Hepatic stellate cell (primary cell): ENCODE measurements around the gene GUCY2F.
A peak's percentile ranks its signal among the peaks of the same experiment; 100 is the strongest.

Experiments
- DNase-seq: peaks from one replicate; pipeline ENCODE4 v3.0.0; 2011; ENCODE audit warnings: low spot score

Gene GUCY2F

DNA sequence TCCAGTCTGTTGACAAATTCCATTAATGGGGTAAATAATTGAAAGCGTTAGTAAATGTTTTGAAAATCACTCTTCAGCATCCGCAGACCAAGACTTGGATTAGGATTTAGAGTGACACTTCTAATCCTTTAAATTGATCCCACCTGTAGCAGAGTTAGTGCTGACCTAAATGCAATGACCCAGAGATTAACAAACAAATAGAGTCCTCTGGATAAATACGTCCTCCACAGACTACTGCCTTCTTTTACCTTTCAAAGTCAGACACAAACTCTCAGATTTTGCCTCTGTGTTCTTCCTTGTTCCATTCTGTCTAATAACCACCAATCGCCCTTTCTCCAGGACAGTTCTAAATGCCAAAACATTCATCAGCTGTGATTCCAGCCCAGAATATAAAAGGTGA, at the start of gene GUCY2F:
Gene GUCY2F, minus strand, starts transcription at position 101 of the 400 bp plus-strand sequence. CDS start 6,150 bp downstream, outside the sequence.
- no peak for DNase-seq

DNA sequence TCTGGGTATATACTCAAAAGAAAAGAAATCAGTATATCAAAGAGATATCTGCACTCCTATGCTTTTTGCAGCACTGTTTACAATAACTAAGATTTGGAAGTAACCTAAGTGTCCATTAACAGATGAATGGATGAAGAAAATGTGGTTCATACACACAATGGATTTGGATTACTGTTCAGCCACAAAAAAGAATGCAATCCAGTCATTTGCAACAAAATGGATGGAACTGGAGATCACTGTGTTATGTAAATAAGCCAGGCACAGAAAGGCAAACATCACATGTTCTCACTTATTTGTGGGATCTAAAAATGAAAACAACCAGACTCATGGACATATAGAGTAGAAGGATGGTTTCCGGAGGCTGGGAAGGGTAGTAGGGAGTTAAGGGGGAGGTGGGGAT, 37.1 kb upstream of the GUCY2F start:
- no peak for DNase-seq

DNA sequence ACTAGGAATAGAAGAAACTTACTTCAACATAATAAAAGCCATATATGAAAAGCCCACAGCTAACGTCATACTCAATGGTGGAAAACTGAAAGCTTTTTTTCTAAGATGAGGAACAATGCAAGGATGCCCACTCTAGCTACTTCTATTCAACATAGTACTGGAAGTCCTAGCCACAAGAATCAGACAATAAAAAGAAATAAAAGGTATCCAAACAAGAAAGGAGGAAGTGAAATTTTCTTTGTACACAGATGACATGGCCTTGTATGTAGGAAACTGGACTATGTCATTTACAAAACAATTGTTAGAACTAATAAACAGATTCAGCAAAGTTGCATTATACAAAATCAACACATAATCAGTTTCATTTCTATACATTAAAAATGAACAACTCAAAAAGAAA, 29.2 kb upstream of the GUCY2F start:
- no peak for DNase-seq

DNA sequence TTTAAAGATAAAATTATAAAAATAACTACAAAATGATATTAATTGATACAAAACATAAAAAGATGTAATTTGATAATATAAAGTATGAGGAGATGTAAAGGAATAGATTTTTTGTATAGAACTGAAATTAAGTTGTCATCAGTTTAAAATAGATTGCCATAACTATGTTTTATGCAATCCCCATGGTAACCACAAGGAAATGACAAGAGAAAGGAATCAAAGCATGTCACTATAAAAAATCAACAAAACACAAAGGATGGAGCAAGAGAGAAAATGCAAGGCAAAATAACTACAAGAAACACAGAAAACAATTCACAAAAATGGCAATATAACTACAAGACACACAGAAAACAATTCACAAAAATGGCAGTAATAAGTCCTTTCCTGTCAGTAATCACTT, 27.0 kb upstream of the GUCY2F start:
- DNase-seq, result no peak

DNA sequence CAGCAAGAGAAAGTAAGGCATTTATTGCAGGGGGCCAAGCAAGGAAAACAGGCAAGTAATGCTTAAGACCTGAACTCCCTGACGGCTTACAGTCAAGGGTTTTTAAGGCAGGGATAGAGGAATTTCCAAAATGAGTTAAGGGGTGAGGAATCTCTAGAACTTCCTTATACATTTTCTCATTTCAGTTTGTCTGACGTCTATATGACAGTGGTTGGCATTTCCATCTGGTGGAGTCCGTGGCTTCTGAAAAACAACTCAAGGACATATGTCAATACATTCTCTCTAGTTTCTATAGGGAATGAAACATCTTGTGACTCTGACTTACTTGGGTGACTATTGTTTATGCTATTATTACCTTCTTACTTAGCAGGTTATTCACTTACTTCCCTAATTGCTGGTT, 19.3 kb upstream of the GUCY2F start:
- DNase-seq, result no peak

DNA sequence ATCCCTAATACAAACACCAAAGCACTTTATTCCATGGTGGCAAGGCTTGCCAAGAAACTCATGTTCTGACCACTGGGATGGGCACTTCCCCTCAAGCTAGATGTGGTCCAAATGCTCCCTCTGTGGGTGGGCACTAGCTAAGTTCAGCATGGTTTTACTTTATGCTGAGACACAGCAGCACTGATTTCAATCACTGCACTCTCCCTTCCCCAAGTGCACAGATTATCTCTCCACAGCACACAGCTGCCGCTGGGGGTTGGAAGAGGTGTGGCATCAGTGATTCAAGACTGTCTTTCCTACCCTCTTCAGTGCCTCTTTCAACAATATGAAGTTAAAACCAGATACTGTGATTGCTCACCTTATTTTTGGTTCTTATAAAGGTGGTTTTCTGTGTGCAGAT, 16.5 kb upstream of the GUCY2F start:
- no peak for DNase-seq

DNA sequence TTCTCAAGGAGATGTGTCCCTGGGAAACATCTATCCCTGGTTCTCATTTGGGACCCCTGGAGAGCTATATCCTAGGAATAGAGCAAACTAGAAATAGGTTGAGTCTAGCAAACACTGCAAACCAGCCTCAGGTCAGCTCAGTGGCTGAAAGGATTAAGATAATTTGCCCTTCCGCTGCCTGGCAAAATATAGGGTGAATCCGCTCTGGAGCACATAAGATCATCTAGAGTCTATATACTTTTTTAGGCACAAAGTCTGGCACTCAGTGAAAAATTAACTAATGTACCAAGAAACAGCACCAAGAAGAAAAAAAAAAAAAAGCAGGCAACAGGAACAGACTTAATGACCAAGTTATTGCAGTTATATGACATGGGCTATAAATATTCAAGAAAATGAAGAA, 7.3 kb upstream of the GUCY2F start:
- DNase-seq, result no peak

DNA sequence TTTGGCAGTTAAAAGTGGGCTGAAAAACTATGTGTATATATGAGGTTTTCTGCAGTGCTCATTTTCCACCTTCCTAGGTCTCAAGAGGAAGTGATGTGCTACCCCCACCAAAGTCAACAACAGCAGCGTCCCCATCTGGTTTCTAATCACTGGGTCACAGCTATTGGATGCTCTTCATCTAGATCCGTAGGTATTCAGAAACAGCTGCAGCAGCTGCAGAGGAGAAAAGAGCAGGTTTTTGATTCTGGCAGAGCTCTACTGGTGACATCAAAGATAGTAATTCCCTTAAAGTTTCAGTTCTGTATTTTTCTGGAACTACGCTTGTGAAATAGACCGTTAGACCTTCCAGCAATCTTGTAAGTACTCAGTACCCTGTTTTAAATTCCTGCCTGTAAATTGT, 5.8 kb upstream of the GUCY2F start:
- DNase-seq, result no peak

DNA sequence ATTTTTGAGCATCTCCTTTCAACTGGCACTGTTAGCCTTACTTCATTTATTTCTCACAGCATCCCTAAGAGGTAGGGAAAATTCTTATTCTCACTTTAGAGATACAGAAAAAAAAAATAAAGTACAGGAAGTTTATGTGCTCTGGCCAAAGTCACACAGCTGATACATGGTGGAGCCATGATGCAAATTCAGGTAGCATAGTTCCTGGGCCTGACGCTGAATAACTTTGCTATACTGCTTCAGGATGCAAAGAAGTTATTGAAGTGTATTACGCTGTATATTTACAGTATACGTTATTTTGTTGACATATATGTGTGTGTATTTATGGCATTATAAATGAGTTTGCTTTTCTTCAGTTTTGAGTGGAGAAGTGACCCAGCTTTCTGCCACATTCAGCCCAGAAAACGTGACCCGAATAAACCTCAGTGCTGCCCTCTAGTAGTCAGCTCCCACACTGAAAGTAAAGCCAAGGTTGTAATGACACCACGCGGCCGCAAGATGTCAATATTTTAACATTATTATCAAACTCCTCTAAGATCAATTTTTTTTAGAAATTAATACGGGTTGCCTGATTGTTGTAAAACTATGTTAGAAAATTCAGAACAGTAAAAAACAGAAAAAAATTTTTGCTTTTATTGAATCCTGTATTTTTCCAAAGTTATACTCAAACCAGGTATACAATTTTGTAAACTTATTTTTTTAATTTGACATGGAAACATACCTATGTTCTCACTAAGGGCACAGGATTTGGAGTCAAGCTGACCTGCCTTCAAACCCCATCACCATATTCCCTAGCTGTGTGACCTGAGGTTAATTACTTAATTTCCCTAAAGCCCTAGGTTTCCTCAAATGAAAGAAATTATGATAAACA, 3.8 kb upstream of the GUCY2F start:
- peak; percentile 9 for DNase-seq

DNA sequence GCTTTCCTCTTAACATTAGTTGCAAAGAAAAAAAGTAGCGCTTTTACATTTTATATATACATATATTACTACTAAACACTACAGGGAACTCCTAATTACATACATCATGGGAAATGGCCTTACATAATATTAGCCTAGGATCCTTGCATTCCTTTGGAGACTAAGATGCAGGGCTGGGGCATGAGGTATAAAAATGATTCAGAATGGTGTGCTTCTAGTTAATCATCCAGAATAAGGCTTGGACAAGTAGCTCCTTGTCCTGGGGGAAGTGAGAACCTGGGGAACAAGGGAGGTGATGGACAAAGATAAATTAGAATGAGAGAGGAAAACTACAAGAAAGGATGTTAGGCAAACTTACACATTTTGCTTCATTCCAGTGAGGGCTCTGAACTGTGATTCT, 3.0 kb upstream of the GUCY2F start:
- DNase-seq, result no peak

DNA sequence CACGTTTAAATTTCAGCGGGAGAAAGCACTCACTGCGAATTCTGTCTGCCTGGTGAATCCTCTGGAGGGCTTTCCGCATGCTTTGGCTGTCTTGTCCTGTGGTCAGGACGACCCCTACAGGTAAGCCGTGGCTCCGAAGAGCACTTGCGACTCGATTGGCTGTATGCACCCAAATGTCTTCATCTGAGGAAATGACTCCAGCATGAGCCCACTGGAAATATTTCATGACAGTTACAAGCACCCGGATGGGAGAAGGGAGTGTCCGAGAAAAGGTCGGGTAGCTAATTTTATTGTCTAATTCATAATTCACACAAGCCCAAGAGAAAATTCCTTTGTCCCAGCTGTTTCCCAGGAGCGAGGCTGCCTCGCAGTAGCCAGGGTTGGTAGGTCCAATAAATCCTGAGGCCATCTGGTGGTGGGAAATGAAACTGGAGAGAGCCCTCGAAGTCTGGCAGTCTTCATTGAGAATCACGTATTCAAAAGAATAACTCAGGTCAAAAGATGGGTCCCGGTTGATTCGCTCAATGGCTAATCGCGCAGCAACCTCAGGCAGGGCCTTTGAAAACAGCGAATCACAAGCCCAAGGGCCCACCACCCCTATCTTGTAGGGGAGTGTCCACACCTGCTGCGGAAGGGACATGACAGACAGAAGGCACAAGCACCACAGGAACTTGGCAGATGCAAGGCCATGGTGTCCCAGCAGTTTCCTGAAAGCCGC, 6.6 kb downstream of the GUCY2F start:
- DNase-seq, result peak; percentile 41

DNA sequence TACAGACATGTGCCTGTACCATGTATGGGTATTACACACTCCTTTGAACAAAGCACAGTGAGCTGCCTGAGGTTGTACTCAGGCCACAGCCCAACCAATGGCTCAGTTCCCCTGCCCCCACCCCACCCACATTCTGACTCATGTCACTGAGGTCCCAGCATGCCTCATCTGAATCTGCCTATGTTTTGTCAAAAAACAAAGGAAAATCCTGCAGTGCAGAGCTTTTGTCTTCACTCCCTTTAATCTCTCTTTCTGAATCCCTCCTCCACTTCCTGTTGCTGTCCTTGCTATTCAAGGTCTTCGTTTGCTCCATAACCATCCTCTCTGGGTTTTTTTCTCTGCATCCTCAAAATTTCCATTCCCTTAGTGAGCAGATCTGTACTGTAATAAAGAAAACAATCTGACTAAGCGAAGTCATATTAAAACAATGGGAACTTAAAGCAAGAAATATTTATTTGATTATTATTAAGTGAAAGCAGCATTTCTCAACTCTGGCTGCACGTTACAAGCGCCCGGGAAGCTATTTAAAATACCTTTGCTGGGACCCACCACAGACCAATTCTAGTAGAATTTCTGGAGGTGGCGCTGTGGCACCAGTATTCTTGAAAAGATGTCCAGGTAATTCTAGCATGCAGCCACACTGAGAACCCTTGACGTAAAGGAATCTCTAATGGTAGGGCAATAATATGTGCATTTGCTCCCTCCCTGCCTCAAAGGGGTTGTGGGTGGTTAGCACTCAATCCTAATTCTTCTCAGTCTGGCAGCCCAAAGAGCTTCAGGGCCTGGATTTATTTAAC, 8.7 kb downstream of the GUCY2F start:
- peak; percentile 12 for DNase-seq

DNA sequence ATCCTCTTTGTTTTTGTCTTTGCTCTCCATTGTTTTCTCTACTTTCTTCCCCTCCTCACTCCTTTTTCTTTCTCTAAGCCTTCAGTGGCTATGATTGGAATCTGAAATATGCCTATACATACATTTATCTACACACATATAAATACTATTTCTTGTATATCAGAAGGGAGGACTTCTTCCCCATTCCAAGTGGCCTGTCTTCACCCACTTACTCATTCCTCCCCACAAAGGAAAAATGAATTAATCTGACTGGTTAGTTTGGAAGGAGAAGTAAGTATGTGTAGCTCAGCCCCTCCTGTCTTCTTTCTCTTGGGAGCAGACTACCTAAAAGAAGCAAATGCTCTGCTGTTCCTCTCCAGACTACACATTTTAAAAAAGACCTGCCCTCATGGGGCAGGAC, 17.7 kb downstream of the GUCY2F start:
- DNase-seq, result no peak

DNA sequence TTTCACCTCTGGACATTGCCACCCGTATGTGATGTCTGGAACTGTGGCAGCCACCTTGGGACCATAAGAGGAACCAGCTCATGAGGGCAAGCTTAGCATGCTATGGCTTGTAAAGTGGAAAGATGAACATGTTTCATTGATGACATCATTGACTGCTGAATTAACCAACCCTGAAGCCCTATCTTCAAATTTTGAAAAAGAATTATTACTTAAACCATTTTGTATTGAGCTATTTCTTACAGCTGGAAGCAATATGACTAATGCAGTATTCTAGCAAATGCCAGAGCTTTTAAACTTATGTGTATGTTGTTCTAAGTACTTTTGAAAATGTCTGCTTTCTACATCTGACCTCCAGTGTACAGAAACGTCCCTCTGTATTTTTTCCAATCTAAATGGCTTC, 18.1 kb downstream of the GUCY2F start:
- peak; percentile 2 for DNase-seq

DNA sequence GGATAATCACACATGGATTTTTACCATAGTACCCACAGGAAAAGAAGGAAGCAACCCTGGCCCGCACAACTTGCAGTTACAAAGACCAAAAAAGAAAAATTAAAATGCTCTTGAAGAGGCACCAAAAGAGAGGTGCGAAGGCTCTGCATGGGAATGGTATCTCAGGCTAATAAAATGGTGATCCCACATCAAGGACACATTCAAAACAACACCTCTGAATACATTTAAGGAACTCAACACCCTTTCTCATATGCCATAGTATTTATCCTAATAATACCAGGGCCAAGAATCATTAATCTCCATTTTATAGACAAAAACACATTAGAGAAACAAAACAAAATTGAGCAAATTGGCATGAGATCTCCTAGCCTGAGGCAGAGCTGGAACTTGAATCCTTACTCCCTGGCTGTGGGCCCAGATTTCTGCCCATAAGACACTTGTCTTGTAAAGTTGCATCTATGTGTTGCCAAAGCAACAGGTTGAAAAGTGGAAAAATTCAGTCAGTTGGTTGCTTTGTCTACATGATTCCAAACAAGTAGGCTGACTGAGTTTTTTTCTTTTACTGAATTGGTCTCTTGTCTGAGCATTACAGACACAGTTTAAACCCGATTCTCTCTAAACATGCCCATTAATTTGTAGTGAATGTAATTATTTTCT, 33.5 kb downstream of the GUCY2F start:
- no peak for DNase-seq

DNA sequence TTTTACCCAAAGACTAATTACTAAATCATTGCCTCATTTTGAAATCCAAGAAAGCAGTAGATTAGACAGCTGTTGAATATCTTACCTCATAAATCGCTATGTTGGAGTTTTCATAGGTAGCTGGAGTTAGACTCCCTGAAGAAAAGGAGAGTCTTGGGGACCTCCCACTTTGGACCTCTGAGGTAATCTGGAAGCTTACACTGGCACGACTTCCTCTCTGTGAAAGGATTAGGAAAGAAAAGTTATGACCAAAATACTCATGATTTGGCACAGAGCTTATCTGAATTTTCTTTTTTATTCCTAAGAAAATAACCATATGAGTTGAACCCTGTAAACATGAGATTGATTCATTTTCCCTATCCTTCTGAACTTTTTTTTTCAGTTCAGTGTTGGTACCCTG, 40.6 kb downstream of the GUCY2F start:
- DNase-seq, result no peak

DNA sequence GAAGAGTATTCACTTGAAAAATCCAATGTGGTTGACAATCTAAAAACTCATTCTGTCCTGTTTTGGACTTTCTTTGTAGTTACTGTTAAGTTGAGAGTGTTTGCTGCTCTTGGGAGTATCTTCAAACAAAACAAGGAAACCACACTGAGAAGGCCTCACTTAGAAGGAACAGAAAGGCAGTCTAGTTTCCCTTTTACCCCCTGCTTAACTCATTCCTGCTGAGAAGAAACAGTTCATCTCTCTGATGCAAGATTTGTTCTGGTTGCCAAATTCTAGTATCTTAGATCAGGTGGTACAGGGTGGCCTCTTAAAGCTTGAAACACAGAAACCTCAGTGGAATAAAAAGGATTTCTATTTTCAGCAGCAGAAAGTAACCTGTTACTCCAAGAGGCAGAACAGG, 41.4 kb downstream of the GUCY2F start:
- no peak for DNase-seq

DNA sequence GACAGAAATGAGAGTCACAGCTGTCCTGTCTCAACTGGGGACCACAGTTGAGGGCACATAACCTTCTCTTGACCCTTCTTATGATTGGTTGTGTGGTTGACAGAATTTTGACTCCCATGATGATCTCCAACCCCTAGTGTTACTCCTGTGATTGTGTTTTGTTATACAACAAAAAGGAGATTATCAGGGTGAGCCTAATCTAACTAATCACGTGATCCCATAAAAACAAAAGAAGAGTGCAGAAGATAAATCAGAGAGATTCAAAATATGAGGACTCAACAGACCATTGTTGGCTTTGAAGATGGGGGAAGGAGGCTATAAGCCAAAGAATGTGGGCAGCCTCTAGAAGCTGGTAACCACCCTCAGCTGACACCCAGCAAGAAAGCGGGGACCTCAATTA, 72.7 kb downstream of the GUCY2F start:
- no peak for DNase-seq

DNA sequence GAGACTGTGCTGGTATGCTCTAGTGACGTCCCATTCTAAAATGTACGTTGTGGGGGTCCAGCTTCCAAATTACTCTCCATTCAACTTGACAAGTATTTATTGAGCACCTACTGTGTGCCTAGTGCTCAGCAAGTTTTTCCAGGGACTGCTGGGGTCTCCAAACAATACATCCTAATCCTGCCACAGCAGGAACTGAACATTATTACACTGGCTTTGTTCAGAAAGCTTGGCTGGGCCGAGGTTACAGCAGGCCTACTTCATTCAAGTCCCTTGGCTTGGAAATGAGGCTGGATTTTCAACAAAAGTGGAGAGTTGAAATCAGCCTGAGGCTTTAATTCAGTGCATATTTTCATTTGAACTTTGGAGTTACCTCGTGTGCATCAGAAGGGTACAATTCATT, 78.0 kb downstream of the GUCY2F start:
- no peak for DNase-seq

DNA sequence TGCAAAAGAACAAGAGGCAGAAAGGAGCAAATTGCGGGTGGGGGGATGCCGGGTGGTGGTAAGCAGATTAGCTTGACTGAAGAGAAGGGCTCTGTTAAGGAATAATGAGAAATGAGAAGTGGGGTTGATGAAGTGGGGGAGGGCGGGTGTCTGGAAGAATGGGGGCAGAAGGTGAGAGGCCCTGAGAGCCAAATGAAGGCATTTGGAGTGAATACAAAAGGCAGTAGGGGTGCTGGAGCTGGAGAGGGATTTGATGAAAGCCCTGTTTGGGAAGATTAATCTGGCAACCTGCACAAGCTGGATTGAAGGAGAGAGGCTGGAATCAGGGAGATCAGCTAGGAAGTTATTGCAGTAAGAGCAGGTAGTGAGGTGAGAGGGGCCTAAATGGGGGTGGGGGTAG, 82.1 kb downstream of the GUCY2F start:
- no peak for DNase-seq

DNA sequence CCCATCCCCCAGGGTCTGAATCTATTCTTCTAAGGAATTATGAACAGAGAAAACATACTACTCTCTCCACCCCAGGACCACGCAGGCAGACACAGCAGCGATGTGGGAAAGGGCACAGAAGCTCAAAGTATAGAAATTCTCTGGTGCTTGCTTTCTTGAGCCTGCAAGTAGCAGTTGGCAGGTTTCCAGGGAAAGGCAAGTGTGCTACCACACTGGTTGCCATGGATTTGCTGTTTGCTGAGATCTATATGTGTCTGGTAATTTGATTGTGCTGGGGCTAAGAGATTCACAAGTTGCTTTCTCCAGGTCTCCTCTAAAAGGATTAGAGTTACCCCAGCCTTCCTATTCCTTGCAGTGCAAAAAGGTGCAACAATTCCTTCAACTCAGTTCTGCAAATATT, 83.1 kb downstream of the GUCY2F start:
- DNase-seq, result no peak

DNA sequence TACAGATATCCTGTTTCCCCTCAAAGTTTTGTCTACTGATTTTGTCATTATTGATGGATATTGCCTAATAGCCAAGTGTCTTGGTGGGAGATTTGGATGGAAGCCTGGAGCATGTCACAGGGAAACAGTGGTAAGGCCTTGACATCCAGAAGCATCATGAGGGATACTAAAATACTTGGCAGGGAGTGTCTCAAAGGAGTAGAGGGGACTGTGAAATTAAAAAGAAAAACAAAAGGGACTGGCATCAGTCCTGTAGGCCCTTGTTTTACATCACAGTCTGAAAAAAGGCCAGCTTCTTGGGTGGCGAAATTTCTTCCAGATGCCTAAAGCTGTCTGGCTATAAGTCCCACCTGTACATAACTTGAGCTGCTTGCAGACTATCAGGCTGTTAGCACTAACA, 83.8 kb downstream of the GUCY2F start:
- DNase-seq, result no peak
